Astrocyte (in vitro differentiated cells and primary cell): ENCODE results near the gene UGT1A5.

Source experiments
- CTCF ChIP-seq: IDR thresholded peaks from 2 replicates; pipeline ENCODE4 v1.5.1; 2011; ENCODE audit warnings: low read depth, mild to moderate bottlenecking, inconsistent platforms, low read length, moderate library complexity; ENCODE audit not compliant: insufficient read depth
- EZH2 ChIP-seq: IDR thresholded peaks from 2 replicates; pipeline ENCODE4 v1.6.1; 2012; ENCODE audit warnings: mild to moderate bottlenecking, low read length, inconsistent platforms; ENCODE audit not compliant: insufficient read depth

GRCh38 chr2:233816334-233816733 is 103.6 kb downstream of the UGT1A5 start:
- TF ChIP-seq EZH2, result no peak
- no peak for TF ChIP-seq CTCF
